ENCODE results near the gene CTDNEP1.

The CTDNEP1 gene

GRCh38 chr17:7251661-7252175 lies at the start of gene CTDNEP1:
Gene CTDNEP1, minus strand, starts transcription at chr17:7251734. Its CDS starts 438 bp downstream, at chr17:7251296.
- peak; percentile 100 for DNase-seq (ENCODE audit: low spot score)

GRCh38 chr17:7296189-7296861 lies 44.8 kb upstream of the CTDNEP1 start:
- peak; percentile 70 for DNase-seq (ENCODE audit: low spot score)

GRCh38 chr17:7295230-7296180 lies 44.0 kb upstream of the CTDNEP1 start:
- no peak for DNase-seq (ENCODE audit: low spot score)

- DNase-seq (ENCODE audit: low spot score), result peak; percentile 62
Observed at GRCh38 chr17:7294614-7295153, 43.1 kb upstream of the CTDNEP1 start, which contains the start of gene YBX2. Gene YBX2, minus strand, starts transcription at chr17:7294639. Its CDS starts 139 bp downstream, at chr17:7294500.

- DNase-seq (ENCODE audit: low spot score), result no peak
Observed at GRCh38 chr17:7293816-7294613, 42.5 kb upstream of the CTDNEP1 start.

- DNase-seq (ENCODE audit: low spot score), result no peak
Observed at GRCh38 chr17:7293159-7293558, 41.6 kb upstream of the CTDNEP1 start.

- no peak for DNase-seq (ENCODE audit: low spot score)
Observed at GRCh38 chr17:7292729-7293128, 41.2 kb upstream of the CTDNEP1 start.

- no peak for DNase-seq (ENCODE audit: low spot score)
Observed at GRCh38 chr17:7292194-7292593, 40.7 kb upstream of the CTDNEP1 start.

- DNase-seq (ENCODE audit: low spot score), result no peak
Observed at GRCh38 chr17:7290685-7291084, 39.2 kb upstream of the CTDNEP1 start.

- no peak for DNase-seq (ENCODE audit: low spot score)
Observed at GRCh38 chr17:7290166-7290565, 38.6 kb upstream of the CTDNEP1 start.

- no peak for DNase-seq (ENCODE audit: low spot score)
Observed at GRCh38 chr17:7289256-7290032, 37.9 kb upstream of the CTDNEP1 start.

GRCh38 chr17:7285679-7286078 lies 34.1 kb upstream of the CTDNEP1 start:
- no peak for DNase-seq (ENCODE audit: low spot score)

- DNase-seq (ENCODE audit: low spot score), result no peak
Observed at GRCh38 chr17:7284911-7285310, 33.4 kb upstream of the CTDNEP1 start.

GRCh38 chr17:7283471-7284216 lies 32.1 kb upstream of the CTDNEP1 start:
- no peak for DNase-seq (ENCODE audit: low spot score)

GRCh38 chr17:7282752-7283321 lies 31.3 kb upstream of the CTDNEP1 start:
- no peak for DNase-seq (ENCODE audit: low spot score)

GRCh38 chr17:7281953-7282751 lies 30.6 kb upstream of the CTDNEP1 start:
- DNase-seq (ENCODE audit: low spot score), result no peak

- peak; percentile 99 for DNase-seq (ENCODE audit: low spot score)
Observed at GRCh38 chr17:7281074-7281952, 29.8 kb upstream of the CTDNEP1 start, which contains the start of gene SLC2A4. Gene SLC2A4, plus strand, starts transcription at chr17:7281718. Its CDS starts 217 bp downstream, at chr17:7281935.
